Mammary epithelial cell (primary cell): ENCODE results near the gene NAT14.

Experiments used
- EZH2 ChIP-seq: IDR thresholded peaks from 2 replicates; pipeline ENCODE4 v1.6.1; 2012; ENCODE audit warnings: low read length, inconsistent platforms, borderline replicate concordance
- TF ChIP-seq, protein P1 (sequence below), 2 donors: IDR thresholded peaks in 1 of 2; conservative IDR thresholded peaks in 1 of 2; 2 replicates each; pipeline ENCODE4 v1.5.1; 2011 to 2012; ENCODE audit warnings: inconsistent platforms in 2 of 2, low read length in 2 of 2, mild to moderate bottlenecking in 2 of 2, control low read depth in 1 of 2, low read depth in 1 of 2; ENCODE audit not compliant: insufficient read depth in 1 of 2; ENCODE audit errors: extremely low read depth in 1 of 2

DNA sequence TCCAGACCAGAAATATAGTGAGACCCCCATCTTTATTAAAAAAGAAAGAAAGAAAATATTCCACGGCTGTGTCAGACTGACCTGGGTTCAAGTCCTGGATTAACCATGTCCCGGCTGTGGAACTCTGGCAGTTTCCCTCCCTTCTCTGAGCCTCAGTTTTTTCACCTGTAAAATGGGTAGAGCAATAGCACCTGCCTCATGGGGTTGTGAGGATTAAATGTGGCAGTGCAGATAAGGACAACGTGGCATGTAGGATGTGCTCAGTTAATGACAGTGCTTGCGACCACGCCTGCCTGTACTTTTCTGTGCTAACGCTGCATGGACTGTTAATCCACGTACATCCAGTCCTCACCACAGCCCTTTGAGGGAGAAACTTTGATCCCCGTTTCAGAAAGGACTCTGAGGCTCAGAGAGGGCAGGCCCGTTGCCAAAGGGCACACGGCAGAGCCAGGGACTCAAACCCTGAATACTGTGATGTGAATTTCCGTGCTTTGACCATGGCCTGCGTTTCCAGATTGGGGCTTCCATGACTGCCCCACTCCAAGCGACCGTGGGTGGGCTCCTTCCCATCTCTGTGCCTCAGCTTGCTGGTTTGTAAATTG, 35.8 kb downstream of the NAT14 start:
- no peak for TF ChIP-seq EZH2
- TF ChIP-seq, protein P1, sequence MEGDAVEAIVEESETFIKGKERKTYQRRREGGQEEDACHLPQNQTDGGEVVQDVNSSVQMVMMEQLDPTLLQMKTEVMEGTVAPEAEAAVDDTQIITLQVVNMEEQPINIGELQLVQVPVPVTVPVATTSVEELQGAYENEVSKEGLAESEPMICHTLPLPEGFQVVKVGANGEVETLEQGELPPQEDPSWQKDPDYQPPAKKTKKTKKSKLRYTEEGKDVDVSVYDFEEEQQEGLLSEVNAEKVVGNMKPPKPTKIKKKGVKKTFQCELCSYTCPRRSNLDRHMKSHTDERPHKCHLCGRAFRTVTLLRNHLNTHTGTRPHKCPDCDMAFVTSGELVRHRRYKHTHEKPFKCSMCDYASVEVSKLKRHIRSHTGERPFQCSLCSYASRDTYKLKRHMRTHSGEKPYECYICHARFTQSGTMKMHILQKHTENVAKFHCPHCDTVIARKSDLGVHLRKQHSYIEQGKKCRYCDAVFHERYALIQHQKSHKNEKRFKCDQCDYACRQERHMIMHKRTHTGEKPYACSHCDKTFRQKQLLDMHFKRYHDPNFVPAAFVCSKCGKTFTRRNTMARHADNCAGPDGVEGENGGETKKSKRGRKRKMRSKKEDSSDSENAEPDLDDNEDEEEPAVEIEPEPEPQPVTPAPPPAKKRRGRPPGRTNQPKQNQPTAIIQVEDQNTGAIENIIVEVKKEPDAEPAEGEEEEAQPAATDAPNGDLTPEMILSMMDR (conservative IDR thresholded peaks at IDR 0.05 in 1 of 2, IDR thresholded peaks at IDR 0.05 in 1 of 2; ENCODE audit: extremely low read depth in 1 of 2, insufficient read depth in 1 of 2, low read depth in 1 of 2, low read length in 2 of 2): no peak
